Activated CD4-positive, CD25-positive, alpha-beta regulatory T cell treated with anti-CD3 and anti-CD28 coated beads, Interleukin-2, amount 50 U/mL, for 72 hours (primary cell): ENCODE measurements around the gene ATRAID.

Experiments used
- DNase-seq: peaks from one replicate; pipeline ENCODE4 v3.0.0; 2021

Gene ATRAID

DNA sequence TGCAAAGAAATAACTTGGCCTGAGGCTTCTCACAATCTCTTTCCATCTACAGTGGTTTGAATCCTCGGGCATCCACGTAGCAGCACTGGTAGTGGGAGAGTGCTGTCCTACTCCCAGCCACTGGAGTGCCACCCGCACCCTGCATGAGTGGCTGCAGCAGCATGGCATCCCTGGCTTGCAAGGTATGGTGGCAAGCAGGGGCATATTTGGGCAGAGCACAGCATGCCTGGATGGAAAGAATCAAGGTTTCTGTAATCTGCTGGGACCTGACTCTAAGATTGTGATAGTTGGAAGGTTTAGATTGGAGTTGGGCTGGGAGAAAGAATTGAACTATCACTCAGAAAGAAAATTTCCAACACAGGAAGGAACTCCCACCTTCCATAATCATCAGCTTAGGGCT lies 9.3 kb downstream of the ATRAID start:
- DNase-seq: no peak

- no peak for DNase-seq
Measured at GRCh38 chr2:27222407-27222806, 10.6 kb downstream of the ATRAID start.

DNA sequence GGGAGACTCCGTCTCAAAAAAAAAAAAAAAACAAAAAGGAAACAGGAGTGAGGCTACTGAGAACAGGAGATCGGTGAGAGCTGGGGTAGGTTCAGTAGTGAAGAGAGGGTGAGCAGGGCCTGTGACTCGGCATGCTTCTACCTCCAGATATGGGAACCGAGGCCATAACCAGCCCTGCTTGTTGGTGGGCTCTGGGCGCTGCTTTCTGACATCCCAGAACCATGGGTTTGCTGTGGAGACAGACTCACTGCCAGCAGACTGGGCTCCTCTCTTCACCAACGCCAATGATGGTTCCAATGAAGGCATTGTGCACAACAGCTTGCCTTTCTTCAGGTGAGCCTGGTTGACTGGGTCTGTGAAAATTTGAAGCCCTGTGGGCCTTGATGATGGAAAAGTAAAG lies 11.6 kb downstream of the ATRAID start:
- no peak for DNase-seq

GRCh38 chr2:27225526-27225925 lies 13.7 kb downstream of the ATRAID start:
- no peak for DNase-seq

- no peak for DNase-seq
Measured at GRCh38 chr2:27227501-27227900, 15.7 kb downstream of the ATRAID start.

- no peak for DNase-seq
Measured at GRCh38 chr2:27231921-27232320, 20.1 kb downstream of the ATRAID start.

DNA sequence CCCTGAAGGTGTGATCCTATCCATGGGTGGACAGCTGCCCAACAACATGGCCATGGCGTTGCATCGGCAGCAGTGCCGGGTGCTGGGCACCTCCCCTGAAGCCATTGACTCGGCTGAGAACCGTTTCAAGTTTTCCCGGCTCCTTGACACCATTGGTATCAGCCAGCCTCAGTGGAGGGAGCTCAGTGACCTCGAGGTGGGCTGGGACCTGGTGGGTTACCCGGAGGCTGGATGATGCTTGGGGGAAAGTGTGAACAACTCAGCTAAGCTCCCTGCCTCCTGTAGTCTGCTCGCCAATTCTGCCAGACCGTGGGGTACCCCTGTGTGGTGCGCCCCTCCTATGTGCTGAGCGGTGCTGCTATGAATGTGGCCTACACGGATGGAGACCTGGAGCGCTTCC lies 21.5 kb downstream of the ATRAID start:
- no peak for DNase-seq

GRCh38 chr2:27236136-27236535 lies 24.3 kb downstream of the ATRAID start:
- DNase-seq: no peak

DNA sequence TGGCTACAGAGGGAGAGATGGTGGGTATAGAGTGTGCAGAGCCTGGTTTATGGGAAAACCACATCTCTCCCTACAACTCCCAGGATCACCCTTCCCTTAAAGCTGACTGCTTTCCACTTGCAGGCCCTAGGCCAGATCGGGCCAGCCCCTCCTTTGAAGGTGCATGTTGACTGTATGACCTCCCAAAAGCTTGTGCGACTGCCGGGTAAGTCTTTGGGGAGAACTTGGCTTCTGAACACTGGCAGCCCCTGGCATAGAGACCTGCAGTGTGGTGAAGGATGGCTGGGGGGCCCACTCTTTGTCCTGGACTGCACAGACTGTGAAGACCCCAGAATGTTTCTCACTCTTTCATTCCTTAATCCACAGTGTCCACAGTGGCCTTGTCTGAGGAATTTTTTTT lies 24.8 kb downstream of the ATRAID start:
- no peak for DNase-seq

- DNase-seq: no peak
Measured at GRCh38 chr2:27237341-27237945, 25.6 kb downstream of the ATRAID start.

DNA sequence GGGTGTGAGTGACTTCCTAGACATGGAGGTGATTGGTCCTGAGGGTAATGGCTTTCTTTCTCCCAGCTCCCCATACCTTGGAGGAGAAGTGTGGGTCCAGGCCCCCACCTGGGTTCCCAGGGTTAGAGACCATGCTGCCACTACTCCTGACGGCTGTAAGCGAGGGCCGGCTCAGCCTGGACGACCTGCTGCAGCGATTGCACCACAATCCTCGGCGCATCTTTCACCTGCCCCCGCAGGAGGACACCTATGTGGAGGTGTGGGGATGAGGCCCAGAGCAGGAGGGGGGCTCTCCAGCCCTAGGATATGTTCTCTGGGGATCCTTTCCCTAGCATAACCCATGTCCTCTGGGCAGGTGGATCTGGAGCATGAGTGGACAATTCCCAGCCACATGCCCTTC lies 27.1 kb downstream of the ATRAID start:
- DNase-seq: no peak

DNA sequence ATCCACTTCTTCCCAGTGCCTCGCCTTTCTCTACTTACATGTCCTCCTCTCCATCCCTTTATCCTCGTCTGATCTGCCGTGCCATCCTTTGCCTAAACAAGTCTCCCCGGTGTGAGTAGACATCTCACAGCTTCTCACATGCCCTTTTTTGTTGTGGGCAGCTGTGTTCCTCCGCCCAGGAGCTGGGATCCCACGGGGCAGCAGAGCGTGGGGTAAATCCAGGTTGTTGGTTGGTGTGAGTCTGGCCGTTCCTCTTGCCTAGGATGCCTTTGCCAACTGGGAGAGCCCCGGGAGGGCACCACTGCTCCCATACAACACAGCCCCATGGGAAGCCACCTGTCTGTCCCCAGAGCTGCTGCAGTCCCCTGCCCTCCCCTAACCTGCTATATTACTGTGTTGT lies 28.6 kb downstream of the ATRAID start:
- DNase-seq: no peak

DNA sequence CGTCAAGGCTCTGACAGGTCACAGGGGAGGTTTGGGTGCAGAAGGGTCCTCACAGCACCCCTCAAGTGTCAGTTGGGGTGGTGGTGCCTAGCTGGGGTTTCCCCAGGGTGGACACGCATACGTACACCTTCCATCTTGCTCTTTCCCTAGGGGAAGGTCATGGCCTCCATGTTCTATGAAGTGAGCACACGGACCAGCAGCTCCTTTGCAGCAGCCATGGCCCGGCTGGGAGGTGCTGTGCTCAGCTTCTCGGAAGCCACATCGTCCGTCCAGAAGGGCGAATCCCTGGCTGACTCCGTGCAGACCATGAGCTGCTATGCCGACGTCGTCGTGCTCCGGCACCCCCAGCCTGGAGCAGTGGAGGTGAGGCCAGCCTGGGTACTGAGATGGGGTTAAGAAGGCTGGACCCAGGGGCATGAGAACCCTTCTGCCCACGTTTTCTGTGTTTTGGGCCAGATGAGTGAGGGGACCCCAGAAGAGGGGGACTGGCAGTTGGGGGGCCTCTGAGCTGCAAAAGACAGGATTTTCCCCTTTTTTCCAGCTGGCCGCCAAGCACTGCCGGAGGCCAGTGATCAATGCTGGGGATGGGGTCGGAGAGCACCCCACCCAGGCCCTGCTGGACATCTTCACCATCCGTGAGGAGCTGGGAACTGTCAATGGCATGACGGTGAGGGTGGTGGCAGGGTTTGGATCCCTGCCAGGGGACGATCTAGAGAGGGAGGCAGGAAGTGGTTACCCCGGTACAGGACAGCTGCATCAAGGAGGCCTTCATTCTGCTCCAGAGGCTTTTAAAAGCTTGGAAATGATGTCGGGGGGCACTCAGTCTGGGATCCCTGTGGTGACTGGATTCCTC lies 30.1 kb downstream of the ATRAID start:
- DNase-seq: no peak

GRCh38 chr2:27242614-27242951 lies 30.7 kb downstream of the ATRAID start:
- no peak for DNase-seq

- no peak for DNase-seq
Measured at GRCh38 chr2:27243391-27244130, 31.7 kb downstream of the ATRAID start.

- DNase-seq: no peak
Measured at GRCh38 chr2:27245116-27245515, 33.3 kb downstream of the ATRAID start.

DNA sequence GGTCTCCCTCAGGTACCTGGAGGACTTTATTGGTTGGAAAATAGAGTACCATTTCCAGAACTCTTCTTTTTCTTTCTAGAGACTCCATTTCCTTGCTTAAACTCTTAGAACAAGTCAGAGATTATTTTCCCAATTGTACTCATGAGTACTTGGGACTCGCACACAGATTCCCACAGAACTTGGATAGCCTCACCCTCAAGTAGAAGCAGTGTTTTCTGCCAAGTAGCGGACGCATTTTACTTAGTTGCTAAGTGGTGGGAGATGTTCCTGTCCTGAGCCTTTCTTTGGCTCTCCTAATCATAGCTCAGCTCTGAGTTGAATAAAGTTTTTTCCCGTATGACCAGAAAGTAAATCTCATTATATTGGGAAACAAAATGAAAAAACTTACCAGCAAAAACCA lies 33.8 kb downstream of the ATRAID start:
- no peak for DNase-seq

DNA sequence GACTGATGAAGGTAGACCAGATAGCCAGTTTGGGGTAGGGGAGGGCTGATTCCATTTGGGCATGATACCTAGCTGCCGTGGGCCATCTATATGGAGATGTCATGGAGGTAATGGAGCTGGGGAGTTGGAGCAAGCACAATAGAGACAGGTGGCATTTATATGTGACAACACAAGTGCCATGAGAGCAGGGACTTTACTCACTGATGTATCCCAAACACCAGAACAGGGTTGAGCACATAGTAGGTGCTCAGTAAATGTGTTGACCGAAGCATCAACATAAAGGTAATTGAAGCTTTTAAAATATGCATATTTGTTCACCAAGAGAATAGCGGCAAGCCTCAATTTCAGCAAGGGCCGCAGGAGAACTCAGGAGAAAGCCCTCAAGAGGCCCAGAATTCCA lies 36.1 kb downstream of the ATRAID start:
- no peak for DNase-seq

DNA sequence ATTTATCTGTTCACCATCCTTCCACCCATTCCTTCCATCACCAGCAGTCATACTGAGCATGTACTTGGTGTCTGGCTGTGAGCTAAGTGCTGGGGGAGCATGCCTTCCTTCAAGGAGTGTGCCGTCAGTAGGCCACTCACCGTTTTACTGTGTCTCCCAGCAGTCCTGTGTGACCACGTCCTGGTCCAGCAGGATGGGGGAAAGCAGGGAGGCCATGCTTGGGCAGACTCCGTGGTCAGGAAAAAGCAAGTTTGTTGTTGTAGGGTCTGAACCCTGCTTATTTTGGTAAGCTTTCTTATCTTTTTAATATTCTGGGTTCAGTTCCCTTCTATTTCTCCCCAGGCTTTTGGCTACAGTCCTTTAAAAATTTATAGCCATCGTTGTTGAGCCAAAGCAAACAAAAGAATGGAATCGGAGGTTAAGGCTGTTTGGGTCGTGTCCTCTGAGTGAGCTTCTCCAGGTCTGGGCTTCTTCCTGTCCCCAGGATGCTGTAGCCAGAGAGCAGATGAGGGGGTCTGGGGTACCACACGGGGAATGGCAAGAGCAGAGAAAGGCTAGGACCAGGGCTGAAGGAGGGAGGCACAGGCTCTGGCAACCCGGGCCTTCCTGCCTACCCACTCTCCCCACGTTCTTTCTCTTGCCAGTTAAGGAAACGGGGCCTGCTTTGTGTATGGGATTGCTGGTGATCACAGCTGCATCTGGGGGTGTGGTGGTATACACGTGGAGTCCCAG lies 37.5 kb downstream of the ATRAID start:
- no peak for DNase-seq

DNA sequence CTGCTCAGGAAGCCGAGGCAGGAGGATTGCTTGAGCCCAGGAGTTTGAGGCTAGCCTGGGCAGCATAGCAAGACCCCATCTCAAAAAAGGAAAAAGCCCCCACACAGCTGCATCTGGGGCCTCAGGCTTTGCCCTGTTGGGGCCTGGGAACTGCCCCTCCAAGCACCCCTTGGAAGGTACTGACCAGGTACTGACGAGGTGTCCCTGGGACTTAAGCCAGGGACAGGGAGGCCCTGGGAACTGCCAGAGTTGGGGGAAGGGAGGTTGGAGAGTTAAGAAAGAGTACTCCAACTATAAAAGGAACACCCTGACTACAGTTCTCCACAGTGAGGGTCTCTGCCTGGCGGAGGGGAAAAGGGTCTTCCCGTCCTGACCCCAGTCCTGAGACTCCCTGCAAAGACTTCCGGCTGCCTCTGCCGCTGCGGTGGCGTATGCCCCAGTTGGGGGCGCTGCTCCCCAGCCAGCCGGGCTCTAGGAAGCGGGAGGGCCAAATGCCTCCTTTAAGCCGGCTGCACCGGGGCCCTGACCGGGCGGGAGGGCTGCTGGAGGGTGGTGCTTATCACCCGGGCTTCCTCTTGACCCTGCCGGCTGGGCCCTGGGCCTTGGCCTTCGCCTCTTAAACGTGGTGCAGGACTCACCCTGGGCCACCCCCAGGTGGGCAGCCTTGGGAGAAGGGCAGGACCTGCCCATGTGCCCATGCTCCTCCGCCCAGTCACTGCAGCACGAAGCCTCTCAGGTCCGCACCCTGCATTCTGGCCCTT lies 38.2 kb downstream of the ATRAID start:
- DNase-seq: no peak

DNA sequence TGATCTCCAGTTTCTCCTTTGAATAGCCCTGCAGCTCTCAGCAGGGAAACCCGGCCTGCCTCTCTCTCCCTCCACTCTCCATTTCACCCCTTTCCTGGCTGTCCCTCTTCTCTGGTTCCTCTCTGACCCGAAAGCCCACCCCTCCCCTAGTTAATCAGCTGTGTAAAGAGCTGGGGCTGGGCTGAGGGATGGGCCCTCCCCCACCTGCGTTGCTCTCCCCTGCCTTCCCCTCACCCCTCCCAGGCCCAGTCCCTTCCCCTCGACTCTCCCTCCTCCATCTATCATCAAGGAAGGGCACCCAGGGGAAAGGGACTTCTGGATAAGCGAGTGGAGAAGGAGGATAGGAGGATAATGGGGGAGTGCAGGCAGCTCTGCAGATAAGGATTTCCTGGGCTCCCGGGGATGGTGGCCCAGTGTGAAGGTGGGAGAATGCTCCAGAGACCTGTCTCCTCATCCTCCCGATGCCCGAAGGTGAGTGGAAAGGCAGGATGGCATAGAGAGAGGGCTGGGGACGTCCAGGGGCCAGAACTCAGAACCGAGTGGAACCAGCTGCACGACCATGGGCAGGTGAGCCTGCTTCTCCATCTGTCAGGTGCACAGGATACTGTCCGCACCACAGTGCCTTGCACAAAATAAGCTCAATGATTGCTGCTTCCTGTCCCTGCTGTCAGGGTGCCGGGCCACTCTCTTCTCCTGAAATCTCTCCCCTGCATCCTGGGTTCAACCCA lies 39.0 kb downstream of the ATRAID start:
- no peak for DNase-seq

GRCh38 chr2:27251766-27252165 lies 39.9 kb downstream of the ATRAID start:
- no peak for DNase-seq
